Fibroblast of lung (primary cell): ENCODE results near the gene ABCC10. TPM values are rescaled to one million over a fixed set of nuclear protein-coding genes. Genes with fewer than 3 reads are reported as not detected.

Experiments
- DNase-seq, 2 donors: peaks; one replicate each; pipeline versions ENCODE4 v3.0.0 to v3.0.0-alpha.2; 2010; ENCODE audit warnings: low read depth in 2 of 2
- H2AFZ ChIP-seq: 2 replicates; pipeline ENCODE4 v1.5.1; 2012; ENCODE audit warnings: low read length, control low read depth, inconsistent platforms
- H3K27ac ChIP-seq: 2 replicates; pipeline ENCODE4 v1.5.1; 2011; ENCODE audit warnings: low read length, control low read depth; ENCODE audit not compliant: insufficient read depth
- H3K27me3 ChIP-seq: 2 replicates; pipeline ENCODE4 v1.5.1; 2011; ENCODE audit warnings: mild to moderate bottlenecking, low read length; ENCODE audit not compliant: control insufficient read depth, insufficient read depth
- H3K36me3 ChIP-seq: 2 replicates; pipeline ENCODE4 v1.5.1; 2011; ENCODE audit warnings: low read length; ENCODE audit not compliant: control insufficient read depth, insufficient read depth
- H3K4me1 ChIP-seq: 2 replicates; pipeline ENCODE4 v1.5.1; 2011; ENCODE audit warnings: low read length; ENCODE audit not compliant: control insufficient read depth, insufficient read depth; ENCODE audit errors: extremely low read depth
- H3K4me2 ChIP-seq: 2 replicates; pipeline ENCODE4 v1.5.1; 2011; ENCODE audit warnings: low read length, control low read depth; ENCODE audit not compliant: insufficient read depth; ENCODE audit errors: extremely low read depth
- H3K4me3 ChIP-seq, 4 experiments: fragments of 200-600 bp in 1 of 4; sonication (generic) in 1 of 4; replicated peaks in 1 of 4; 2 replicates each; pipeline ENCODE4 v1.5.1; 2011 to 2016; ENCODE audit warnings: low read length in 4 of 4, low read depth in 3 of 4, mild to moderate bottlenecking in 3 of 4, control low read depth in 2 of 4, inconsistent platforms in 1 of 4, mixed read lengths in 1 of 4; ENCODE audit not compliant: insufficient read depth in 1 of 4; ENCODE audit errors: control extremely low read depth in 1 of 4
- H3K79me2 ChIP-seq: 2 replicates; pipeline ENCODE4 v1.5.1; 2012; ENCODE audit warnings: mild to moderate bottlenecking, low read length, inconsistent platforms; ENCODE audit not compliant: control insufficient read depth, insufficient read depth
- H3K9ac ChIP-seq: 2 replicates; pipeline ENCODE4 v1.5.1; 2011; ENCODE audit warnings: mild to moderate bottlenecking, low read length, control low read depth; ENCODE audit not compliant: insufficient read depth
- H3K9me3 ChIP-seq: 2 replicates; pipeline ENCODE4 v1.5.1; 2012; ENCODE audit warnings: low read depth, low read length; ENCODE audit not compliant: control insufficient read depth, insufficient read depth
- H4K20me1 ChIP-seq: 2 replicates; pipeline ENCODE4 v1.5.1; 2011; ENCODE audit warnings: low read length; ENCODE audit not compliant: control insufficient read depth, insufficient read depth; ENCODE audit errors: extremely low read depth
- CTCF ChIP-seq, 2 donors: IDR thresholded peaks in 1 of 2; conservative IDR thresholded peaks in 1 of 2; 1 replicate in 1 of 2; 2 replicates in 1 of 2; pipeline ENCODE4 v1.5.1; 2011 to 2012; ENCODE audit warnings: low read length in 2 of 2, control low read depth in 1 of 2, inconsistent platforms in 1 of 2, low read depth in 1 of 2, mild to moderate bottlenecking in 1 of 2
- EZH2 ChIP-seq: IDR thresholded peaks from 2 replicates; pipeline ENCODE4 v1.5.1; 2012; ENCODE audit warnings: low read length, control low read depth, mild to moderate bottlenecking; ENCODE audit errors: missing control alignments
- polyA plus RNA-seq, 2 donors: library from polyadenylated mRNA; depleted of rRNA in 1 of 2; stranded (reverse) in 1 of 2; unstranded in 1 of 2; fragments of >200 nt; gene quantifications; 2 replicates each; pipeline ENCODE4 v1.2.1, GENCODE V29; 2011 to 2012; ENCODE audit warnings: missing spikeins in 1 of 2
- total RNA-seq: library from RNA; depleted of rRNA; stranded (reverse); fragments of >200 nt; gene quantifications from 2 replicates; pipeline ENCODE4 v1.2.1, GENCODE V29; 2014

The ABCC10 gene
- total and polyA plus RNA-seq, 2 donors (not counting 1 experiment from before 2014, with no cell fraction given) = 8.9 to 23.1 TPM

GRCh38 chr6:43481075-43481474, 53.7 kb downstream of the ABCC10 start:
- Histone ChIP-seq H3K4me2 (no peak overlapping the region), H3K4me3 (no peak overlapping the region), H3K79me2 (peaks cover 28% of the 10 kb centered on the region), H2AFZ (no peak overlapping the region), H3K27me3 (no peaks in the 10 kb centered on the region), H3K9me3 (no peaks in the 10 kb centered on the region), H4K20me1 (no peaks in the 10 kb centered on the region), H3K4me1 (peaks cover 12% of the 10 kb centered on the region), H3K27ac (no peak overlapping the region), H3K9ac (no peak overlapping the region), H3K36me3 (peaks cover 2% of the 10 kb centered on the region)
- TF ChIP-seq EZH2 (no peak), CTCF (conservative IDR thresholded peaks at IDR 0.05 in 1 of 2, IDR thresholded peaks at IDR 0.05 in 1 of 2; ENCODE audit: low read depth in 1 of 2, low read length in 2 of 2) (no peak)
- DNase-seq = no peak

- Histone ChIP-seq H3K4me2 (no peak overlapping the region), H3K27me3 (no peaks in the 10 kb centered on the region), H3K4me3 (no peak overlapping the region), H3K9me3 (no peaks in the 10 kb centered on the region), H3K79me2 (peaks cover 28% of the 10 kb centered on the region), H3K4me1 (peaks cover 12% of the 10 kb centered on the region), H3K36me3 (peaks cover 2% of the 10 kb centered on the region), H3K9ac (no peak overlapping the region), H4K20me1 (no peaks in the 10 kb centered on the region), H2AFZ (no peak overlapping the region), H3K27ac (no peak overlapping the region)
- TF ChIP-seq EZH2 (no peak), CTCF (conservative IDR thresholded peaks at IDR 0.05 in 1 of 2, IDR thresholded peaks at IDR 0.05 in 1 of 2; ENCODE audit: low read depth in 1 of 2, low read length in 2 of 2) (no peak)
- no peak for DNase-seq
These were observed 54.4 kb downstream of the ABCC10 start for GRCh38 chr6:43481591-43482236.

GRCh38 chr6:43488667-43489276, 61.4 kb downstream of the ABCC10 start:
- peak in 1 of 2 donors; percentile 19 for DNase-seq
- H2AFZ ChIP-seq = no peak overlapping the region
- no peaks in the 10 kb centered on the region for H4K20me1 ChIP-seq
- peak overlapping the region; percentile 32 for H3K4me2 ChIP-seq
- no peak overlapping the region for H3K4me3 ChIP-seq
- no peak overlapping the region for H3K27ac ChIP-seq
- H3K9ac ChIP-seq = no peak overlapping the region
- H3K36me3 ChIP-seq = no peaks in the 10 kb centered on the region
- no peaks in the 10 kb centered on the region for H3K9me3 ChIP-seq
- H3K4me1 ChIP-seq = peaks cover 13% of the 10 kb centered on the region
- peaks cover 12% of the 10 kb centered on the region for H3K79me2 ChIP-seq
- TF ChIP-seq CTCF (conservative IDR thresholded peaks at IDR 0.05 in 1 of 2, IDR thresholded peaks at IDR 0.05 in 1 of 2; ENCODE audit: low read depth in 1 of 2, low read length in 2 of 2) = no peak
- H3K27me3 ChIP-seq = no peaks in the 10 kb centered on the region
